GM23338 (cell line): ENCODE data around the gene C11orf65. TPM values are rescaled to one million over a fixed set of nuclear protein-coding genes. Genes with fewer than 3 reads are reported as not detected.

Source experiments
- ATAC-seq: fragments of 200-7000 bp; cut with Tn5 transposase; 3 replicates; pipeline ENCODE4 v1.9.1; 2020
- DNase-seq: peaks from one replicate; pipeline ENCODE4 v3.0.0-alpha.2; 2015; ENCODE audit warnings: low spot score
- H2AFZ ChIP-seq: fragments of 200-600 bp; sonication (generic); 2 replicates; pipeline ENCODE4 v1.8.0; 2016; ENCODE audit warnings: antibody characterized with exemption, mild to moderate bottlenecking, moderate library complexity
- H3F3A ChIP-seq: fragments of 200-600 bp; sonication (generic); replicated peaks from 2 replicates; pipeline ENCODE4 v1.8.0; 2017; ENCODE audit warnings: antibody characterized with exemption, mixed run types, low read depth
- H3K27ac ChIP-seq: fragments of 200-600 bp; sonication (generic); 2 replicates; pipeline ENCODE4 v1.6.1; 2016; ENCODE audit warnings: low read depth
- H3K27me3 ChIP-seq: fragments of 200-600 bp; sonication (generic); 2 replicates; pipeline ENCODE4 v1.8.0; 2016; ENCODE audit warnings: mild to moderate bottlenecking, mixed run types, moderate library complexity; ENCODE audit not compliant: insufficient read depth
- H3K36me3 ChIP-seq: fragments of 200-600 bp; sonication (generic); 2 replicates; pipeline ENCODE4 v1.8.0; 2016; ENCODE audit warnings: mild to moderate bottlenecking; ENCODE audit not compliant: insufficient read depth
- H3K4me1 ChIP-seq: fragments of 200-600 bp; sonication (generic); 2 replicates; pipeline ENCODE4 v1.8.0; 2016; ENCODE audit warnings: mild to moderate bottlenecking, moderate library complexity; ENCODE audit not compliant: insufficient read depth
- H3K4me2 ChIP-seq: fragments of 200-600 bp; sonication (generic); 2 replicates; pipeline ENCODE4 v1.7.1; 2017; ENCODE audit warnings: mixed run types
- H3K4me3 ChIP-seq: fragments of 200-600 bp; sonication (generic); 2 replicates; pipeline ENCODE4 v1.6.1; 2016; ENCODE audit warnings: mixed run types
- H3K79me2 ChIP-seq: fragments of 200-600 bp; sonication (generic); replicated peaks from 2 replicates; pipeline ENCODE4 v1.8.0; 2017; ENCODE audit warnings: mild to moderate bottlenecking; ENCODE audit not compliant: insufficient read depth
- H3K9me2 ChIP-seq: fragments of 200-600 bp; sonication (generic); 2 replicates; pipeline ENCODE4 v1.8.0; 2017; ENCODE audit not compliant: insufficient read depth
- H4K20me1 ChIP-seq: fragments of 200-600 bp; sonication (generic); replicated peaks from 2 replicates; pipeline ENCODE4 v1.8.0; 2017; ENCODE audit warnings: mild to moderate bottlenecking; ENCODE audit not compliant: insufficient read depth
- H3K27ac Mint-ChIP-seq: 2 replicates; pipeline ENCODE4 v1.8.0; 2020; ENCODE audit warnings: inconsistent platforms, mild to moderate bottlenecking, moderate library complexity, mixed read lengths
- H3K27me3 Mint-ChIP-seq: 3 replicates; pipeline ENCODE4 v1.8.0; 2022; ENCODE audit warnings: low read depth, mild to moderate bottlenecking, moderate library complexity, mixed read lengths, inconsistent platforms; ENCODE audit not compliant: insufficient read depth, poor library complexity
- H3K36me3 Mint-ChIP-seq: 3 replicates; pipeline ENCODE4 v1.8.0; 2021; ENCODE audit warnings: low read depth, mild to moderate bottlenecking, inconsistent platforms, moderate library complexity, mixed read lengths
- H3K4me1 Mint-ChIP-seq: 3 replicates; pipeline ENCODE4 v1.8.0; 2020; ENCODE audit warnings: mild to moderate bottlenecking, inconsistent platforms, mixed read lengths
- H3K4me3 Mint-ChIP-seq: 3 replicates; pipeline ENCODE4 v1.8.0; 2021; ENCODE audit warnings: moderate library complexity, mild to moderate bottlenecking, inconsistent platforms, mixed read lengths
- H3K9me3 Mint-ChIP-seq: 3 replicates; pipeline ENCODE4 v1.8.0; 2020; ENCODE audit warnings: moderate library complexity, mild to moderate bottlenecking, inconsistent platforms, mixed read lengths
- CREB1 ChIP-seq: fragments of 250-450 bp; sonication (Bioruptor Pico); IDR thresholded peaks from 2 replicates; pipeline ENCODE4 v1.5.0; 2020; ENCODE audit warnings: low read depth, mild to moderate bottlenecking, moderate library complexity
- CTCF ChIP-seq, 2 experiments: fragments of 200-600 bp in 1 of 2; sonication (generic) in 1 of 2; conservative IDR thresholded peaks; 2 replicates each; pipeline versions ENCODE4 v1.5.1 to v1.6.1; 2016 to 2017; ENCODE audit warnings: antibody characterized with exemption in 2 of 2, low read depth in 2 of 2, mild to moderate bottlenecking in 2 of 2, moderate library complexity in 1 of 2
- ETS1 ChIP-seq: IDR thresholded peaks from 2 replicates; pipeline ENCODE4 v1.6.1; 2016; ENCODE audit warnings: antibody characterized with exemption
- EZH2 ChIP-seq: fragments of 200-600 bp; sonication (generic); IDR thresholded peaks from one replicate; pipeline ENCODE4 v1.8.0; 2017; ENCODE audit warnings: antibody characterized with exemption, mild to moderate bottlenecking, low read depth; ENCODE audit not compliant: unreplicated experiment
- EZH2phosphoT487 ChIP-seq: fragments of 200-600 bp; sonication (generic); IDR thresholded peaks from one replicate; pipeline ENCODE4 v1.8.1; 2018; ENCODE audit warnings: antibody characterized with exemption; ENCODE audit not compliant: unreplicated experiment
- JUNB ChIP-seq: IDR thresholded peaks from one replicate; pipeline ENCODE4 v1.6.1; 2016; ENCODE audit warnings: antibody characterized with exemption; ENCODE audit not compliant: unreplicated experiment
- NANOG ChIP-seq: IDR thresholded peaks from 2 replicates; pipeline ENCODE4 v1.6.1; 2016; ENCODE audit warnings: antibody characterized with exemption, borderline replicate concordance
- POLR2AphosphoS5 ChIP-seq: IDR thresholded peaks from 2 replicates; pipeline ENCODE4 v1.6.1; 2016; ENCODE audit warnings: antibody characterized with exemption, low read depth
- REST ChIP-seq: IDR thresholded peaks from one replicate; pipeline ENCODE4 v1.6.1; 2018; ENCODE audit warnings: antibody characterized with exemption; ENCODE audit not compliant: unreplicated experiment
- STAT1 ChIP-seq: IDR thresholded peaks from one replicate; pipeline ENCODE4 v1.6.1; 2016; ENCODE audit warnings: antibody characterized with exemption; ENCODE audit not compliant: unreplicated experiment
- ZNF114 ChIP-seq: fragments of 250-450 bp; sonication (Bioruptor Pico); IDR thresholded peaks from 2 replicates; pipeline ENCODE4 v1.5.0; 2020; ENCODE audit warnings: mild to moderate bottlenecking, moderate library complexity
- ZNF331 ChIP-seq: fragments of 250-450 bp; sonication (Bioruptor Pico); IDR thresholded peaks from 2 replicates; pipeline ENCODE4 v1.5.0; 2020; ENCODE audit warnings: low read depth, mild to moderate bottlenecking, moderate library complexity
- ZNF462 ChIP-seq: fragments of 250-450 bp; sonication (Bioruptor Pico); IDR thresholded peaks from 2 replicates; pipeline ENCODE4 v1.5.0; 2020; ENCODE audit warnings: mild to moderate bottlenecking, moderate library complexity
- polyA plus RNA-seq: library from polyadenylated mRNA; unstranded; fragments of >200 nt; fragmentation: Nextera tagmentation; extraction: Ambion mirVana; gene quantifications from 2 replicates; pipeline ENCODE4 v1.2.1, GENCODE V29; 2016
- total RNA-seq: library from RNA; depleted of rRNA; stranded (reverse); fragments of >200 nt; shearing (Covaris generic); gene quantifications from 2 replicates; pipeline ENCODE4 v1.2.3, GENCODE V29; 2014

The C11orf65 gene
- total and polyA plus RNA-seq, 2 experiments from 2014 or later = 0.21 to 1.7 TPM

GRCh38 chr11:108486828-108487227 is 19.5 kb upstream of the C11orf65 start:
- H3K36me3 Mint-ChIP-seq = peaks cover 29% of the 10 kb centered on the region
- Histone ChIP-seq H3K79me2 (no peaks in the 10 kb centered on the region), H3K9me2 (no peaks in the 10 kb centered on the region), H3K27ac (no peak overlapping the region), H3K27me3 (no peaks in the 10 kb centered on the region), H3K4me3 (no peak overlapping the region), H4K20me1 (no peaks in the 10 kb centered on the region), H3K4me2 (no peak overlapping the region), H3F3A (no peaks in the 10 kb centered on the region), H2AFZ (no peak overlapping the region), H3K4me1 (no peaks in the 10 kb centered on the region), H3K36me3 (no peaks in the 10 kb centered on the region)
- H3K4me1 Mint-ChIP-seq = no peaks in the 10 kb centered on the region
- no peak for DNase-seq
- H3K9me3 Mint-ChIP-seq = peaks cover 12% of the 10 kb centered on the region; the same call in 2 of the 3 replicates
- no peak overlapping the region for H3K27ac Mint-ChIP-seq
- no peak for ATAC-seq
- H3K27me3 Mint-ChIP-seq = no peaks in the 10 kb centered on the region
- no peak overlapping the region for H3K4me3 Mint-ChIP-seq
- TF ChIP-seq ZNF331 (CRISPR knock-in tag) (no peak), POLR2AphosphoS5 (no peak), REST (no peak), NANOG (no peak), JUNB (no peak), CTCF (conservative IDR thresholded peaks at IDR 0.05; ENCODE audit: low read depth in 2 of 2) (no peak), EZH2 (no peak), ZNF114 (CRISPR knock-in tag) (no peak), STAT1 (no peak), ETS1 (no peak), CREB1 (CRISPR knock-in tag) (no peak), ZNF462 (CRISPR knock-in tag) (no peak), EZH2phosphoT487 (no peak)
